ENCODE data around the gene GHDC. TPM values are rescaled to one million over a fixed set of nuclear protein-coding genes. Genes with fewer than 3 reads are reported as not detected.

The GHDC gene
- total and polyA plus RNA-seq, 10 donors = 22.0 to 122 (median 39.6) TPM

DNA sequence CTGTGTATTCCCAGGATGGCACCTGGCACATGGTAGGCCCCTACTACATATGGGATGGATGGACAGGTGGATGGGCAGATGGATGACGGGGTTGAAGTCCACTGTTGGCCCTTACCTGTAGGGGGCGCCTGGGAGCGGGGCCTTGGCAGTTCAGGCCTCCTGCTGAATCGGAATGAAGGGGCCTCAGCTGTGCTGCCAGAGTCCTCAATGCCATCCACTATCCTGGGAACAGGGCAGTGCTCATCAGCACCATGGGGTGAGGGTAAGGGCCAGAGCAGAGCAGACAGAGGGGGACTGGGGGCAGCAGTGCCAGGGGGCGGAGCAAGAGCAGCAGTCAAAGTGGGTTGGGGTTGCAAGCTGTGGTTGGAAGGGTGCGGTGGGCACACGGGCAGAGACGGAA lies 31.2 kb downstream of the GHDC start:
- WGBS, 5 donors = 51 to 70% (median 66%) methylated on average over 8 of the region's 8 CpGs
- no peak for DNase-seq
- intact Hi-C loops (cut with DNase I; ENCODE audit: low total_unique reads) = no loop called here
- TF ChIP-seq POLR2A (IDR thresholded peaks at IDR 0.05) (no peak), POLR2AphosphoS5 (IDR thresholded peaks at IDR 0.05) (no peak), CTCF (IDR thresholded peaks at IDR 0.05 in 8 of 11, conservative IDR thresholded peaks at IDR 0.05 in 3 of 11) (peak in 7 of 11 experiments; percentile 14 to 44 (median 35))
- no peaks in the 10 kb centered on the region for H3K27me3 ChIP-seq (replicated peaks in 1 of 7)
- no peaks in the 10 kb centered on the region for H3K9me3 ChIP-seq
- no peaks in the 10 kb centered on the region for H3K36me3 ChIP-seq
- H3K4me1 ChIP-seq = peaks cover 0 to 16% (median 0%) of the 10 kb centered on the region in 6 donors
- no peak overlapping the region for H3K4me3 ChIP-seq
- no peak overlapping the region for H3K27ac ChIP-seq

DNA sequence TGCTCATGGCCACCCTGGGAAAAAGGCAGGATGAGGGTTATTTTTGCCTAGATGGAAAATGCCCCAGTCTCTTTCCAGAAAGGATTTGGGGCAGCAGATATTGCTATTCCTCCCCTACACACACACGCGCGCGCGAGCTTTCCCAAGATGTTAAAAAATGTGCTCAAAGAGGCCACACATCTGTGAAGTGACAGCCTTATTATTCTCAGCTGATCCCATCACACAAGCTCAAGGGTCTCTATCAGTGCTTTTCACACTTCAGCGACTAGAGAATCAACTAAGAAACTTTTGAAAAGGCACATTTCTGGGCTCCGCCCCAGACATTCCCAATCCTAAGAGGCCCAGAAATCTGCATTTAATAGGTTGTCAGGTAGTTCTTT lies 33.8 kb downstream of the GHDC start:
- H3K9me3 ChIP-seq = no peaks in the 10 kb centered on the region
- peaks cover 0 to 25% (median 2%) of the 10 kb centered on the region in 6 donors for H3K4me1 ChIP-seq
- H3K36me3 ChIP-seq = no peaks in the 10 kb centered on the region
- TF ChIP-seq POLR2A (IDR thresholded peaks at IDR 0.05) (no peak), CTCF (IDR thresholded peaks at IDR 0.05 in 8 of 11, conservative IDR thresholded peaks at IDR 0.05 in 3 of 11) (no peak), POLR2AphosphoS5 (IDR thresholded peaks at IDR 0.05) (no peak)
- H3K27me3 ChIP-seq (replicated peaks in 1 of 7) = no peaks in the 10 kb centered on the region
- 90 to 96% (median 91%) methylated on average over 7 of the region's 7 CpGs for WGBS, 5 donors
- no peak for DNase-seq
- intact Hi-C loops (cut with DNase I; ENCODE audit: low total_unique reads) = no loop called here
- H3K4me3 ChIP-seq = no peak overlapping the region
- H3K27ac ChIP-seq = no peak overlapping the region

GRCh38 chr17:42159796-42160530 lies 34.3 kb downstream of the GHDC start:
- WGBS, 5 donors = 76 to 83% (median 81%) methylated on average over 13 to 14 of the region's 14 CpGs
- intact Hi-C loops (cut with DNase I; ENCODE audit: low total_unique reads) = no loop called here
- no peak overlapping the region for H3K27ac ChIP-seq

More at GRCh38 chr17:42159796-42160530, 34.3 kb downstream of the GHDC start:
- no peaks in the 10 kb centered on the region for H3K36me3 ChIP-seq
- no peak for DNase-seq
- no peaks in the 10 kb centered on the region for H3K27me3 ChIP-seq (replicated peaks in 1 of 7)
- H3K4me1 ChIP-seq = peaks cover 0 to 30% (median 7%) of the 10 kb centered on the region in 6 donors
- H3K4me3 ChIP-seq = no peak overlapping the region
- no peak for TF ChIP-seq CTCF (IDR thresholded peaks at IDR 0.05 in 8 of 11, conservative IDR thresholded peaks at IDR 0.05 in 3 of 11)
- no peak for TF ChIP-seq POLR2A (IDR thresholded peaks at IDR 0.05)
- no peak for TF ChIP-seq POLR2AphosphoS5 (IDR thresholded peaks at IDR 0.05)
- H3K9me3 ChIP-seq = no peaks in the 10 kb centered on the region
